CD14-positive monocyte (primary cell): ENCODE measurements around the gene TGFBR3. TPM values are rescaled to one million over a fixed set of nuclear protein-coding genes. Genes with fewer than 3 reads are reported as not detected.

Source experiments
- DNase-seq, 3 donors: peaks; one replicate each; pipeline ENCODE4 v3.0.0-alpha.2; 2011 to 2022
- H2AFZ ChIP-seq: 2 replicates; pipeline ENCODE4 v1.6.0; 2012; ENCODE audit warnings: mild to moderate bottlenecking, low read depth, low read length, inconsistent platforms; ENCODE audit not compliant: insufficient read depth, poor library complexity, severe bottlenecking
- H3K27ac ChIP-seq, 2 donors: 1 replicate in 1 of 2; 2 replicates in 1 of 2; pipeline ENCODE4 v1.5.1; 2012 to 2013; ENCODE audit warnings: low read length in 2 of 2, control low read depth in 1 of 2, inconsistent platforms in 1 of 2, low read depth in 1 of 2, mild to moderate bottlenecking in 1 of 2
- H3K27me3 ChIP-seq, 2 donors: one replicate each; pipeline versions ENCODE4 v1.6.0 to v1.6.1; 2011 to 2013; ENCODE audit warnings: low read length in 2 of 2; ENCODE audit not compliant: control insufficient read depth in 2 of 2, insufficient read depth in 2 of 2
- H3K36me3 ChIP-seq, 2 donors: replicated peaks in 1 of 2; 1 replicate in 1 of 2; 2 replicates in 1 of 2; pipeline versions ENCODE4 v1.5.1 to v1.6.1; 2012 to 2013; ENCODE audit warnings: low read length in 2 of 2, control low read depth in 1 of 2, inconsistent platforms in 1 of 2, mild to moderate bottlenecking in 1 of 2; ENCODE audit not compliant: insufficient read depth in 2 of 2, control insufficient read depth in 1 of 2
- H3K4me1 ChIP-seq, 2 donors: 1 replicate in 1 of 2; 2 replicates in 1 of 2; pipeline versions ENCODE4 v1.5.1 to v1.6.1; 2012 to 2013; ENCODE audit warnings: low read length in 2 of 2, control low read depth in 1 of 2, inconsistent platforms in 1 of 2, mild to moderate bottlenecking in 1 of 2, moderate library complexity in 1 of 2; ENCODE audit not compliant: insufficient read depth in 2 of 2, control insufficient read depth in 1 of 2
- H3K4me2 ChIP-seq: replicated peaks from 2 replicates; pipeline ENCODE3; 2012; ENCODE audit warnings: low read length, moderate library complexity, mild to moderate bottlenecking; ENCODE audit not compliant: poor library complexity, severe bottlenecking; ENCODE audit errors: extremely low read depth
- H3K4me3 ChIP-seq, 3 experiments: fragments of 200-600 bp in 1 of 3; sonication (generic) in 1 of 3; replicated peaks in 1 of 3; 1 replicate in 2 of 3; 2 replicates in 1 of 3; pipeline ENCODE4 v1.5.1; 2011 to 2013; ENCODE audit warnings: low read length in 3 of 3, mild to moderate bottlenecking in 3 of 3, control low read depth in 2 of 3, low read depth in 2 of 3, inconsistent platforms in 1 of 3, moderate library complexity in 1 of 3
- H3K79me2 ChIP-seq: 2 replicates; pipeline ENCODE4 v1.6.0; 2012; ENCODE audit warnings: mild to moderate bottlenecking, control low read depth, inconsistent platforms, low read length, moderate library complexity; ENCODE audit not compliant: insufficient read depth
- H3K9ac ChIP-seq: 2 replicates; pipeline ENCODE4 v1.6.0; 2017; ENCODE audit warnings: low read length, mild to moderate bottlenecking; ENCODE audit not compliant: insufficient read depth, poor library complexity, severe bottlenecking
- H3K9me3 ChIP-seq, 2 donors: replicated peaks in 1 of 2; 1 replicate in 1 of 2; 2 replicates in 1 of 2; pipeline versions ENCODE4 v1.5.1 to v1.6.1; 2012 to 2013; ENCODE audit warnings: low read length in 2 of 2, control low read depth in 1 of 2; ENCODE audit not compliant: control insufficient read depth in 1 of 2, insufficient read depth in 1 of 2
- H4K20me1 ChIP-seq: 2 replicates; pipeline ENCODE4 v1.6.0; 2012; ENCODE audit warnings: mild to moderate bottlenecking, low read length, control low read depth, moderate library complexity; ENCODE audit not compliant: insufficient read depth
- H3K27ac Mint-ChIP-seq, 7 donors: one replicate each; pipeline ENCODE4 v1.8.0; 2020; ENCODE audit warnings: mild to moderate bottlenecking in 7 of 7, mixed read lengths in 7 of 7, moderate library complexity in 6 of 7, inconsistent platforms in 2 of 7
- H3K27me3 Mint-ChIP-seq, 3 donors: one replicate each; pipeline ENCODE4 v1.8.0; 2021 to 2022; ENCODE audit warnings: low read depth in 3 of 3, mild to moderate bottlenecking in 3 of 3, mixed read lengths in 3 of 3, moderate library complexity in 3 of 3, inconsistent platforms in 1 of 3
- H3K36me3 Mint-ChIP-seq, 2 donors: one replicate each; pipeline ENCODE4 v1.8.0; 2020; ENCODE audit warnings: mixed read lengths in 2 of 2, inconsistent platforms in 1 of 2, mild to moderate bottlenecking in 1 of 2
- H3K4me1 Mint-ChIP-seq: one replicate; pipeline ENCODE4 v1.8.0; 2020; ENCODE audit warnings: mild to moderate bottlenecking, mixed read lengths
- H3K4me3 Mint-ChIP-seq, 2 donors: one replicate each; pipeline ENCODE4 v1.8.0; 2020; ENCODE audit warnings: mild to moderate bottlenecking in 2 of 2, mixed read lengths in 2 of 2, moderate library complexity in 1 of 2
- H3K9me3 Mint-ChIP-seq, 7 donors: one replicate each; pipeline ENCODE4 v1.8.0; 2020 to 2022; ENCODE audit warnings: mixed read lengths in 7 of 7, mild to moderate bottlenecking in 6 of 7, moderate library complexity in 6 of 7, inconsistent platforms in 2 of 7
- WGBS: methylation state at CpG from one replicate; pipeline ENCODE4 v1.1.5; 2013; ENCODE audit warnings: missing lambda C conversion rate; ENCODE audit not compliant: insufficient coverage; 5-methylcytosine and 5-hydroxymethylcytosine counted together
- intact Hi-C, 2 donors: fragments of 100-400 bp; cut with micrococcal nuclease; formaldehyde crosslinking; loops; one replicate each; pipeline versions ENCODE4 v1.15.0 to v1.15.1; 2023
- polyA plus RNA-seq, 3 donors: library from polyadenylated mRNA; depleted of rRNA in 1 of 3; unstranded in 2 of 3; stranded (reverse) in 1 of 3; fragments of 300-500 nt in 2 of 3; fragments of >200 nt in 1 of 3; fragmentation: Illumina TruSeq in 2 of 3; gene quantifications; 1 replicate in 2 of 3; 2 replicates in 1 of 3; pipeline ENCODE4 v1.2.3, GENCODE V29; 2012 to 2021
- TF ChIP-seq, protein P1 (sequence below): fragments of 200-600 bp; IDR thresholded peaks from one replicate; pipeline ENCODE4 v1.8.0; 2022; ENCODE audit warnings: antibody characterized with exemption, mild to moderate bottlenecking

TGFBR3 gene
- polyA plus RNA-seq, 3 donors: 0.09 to 0.28 (median 0.20) TPM

DNA sequence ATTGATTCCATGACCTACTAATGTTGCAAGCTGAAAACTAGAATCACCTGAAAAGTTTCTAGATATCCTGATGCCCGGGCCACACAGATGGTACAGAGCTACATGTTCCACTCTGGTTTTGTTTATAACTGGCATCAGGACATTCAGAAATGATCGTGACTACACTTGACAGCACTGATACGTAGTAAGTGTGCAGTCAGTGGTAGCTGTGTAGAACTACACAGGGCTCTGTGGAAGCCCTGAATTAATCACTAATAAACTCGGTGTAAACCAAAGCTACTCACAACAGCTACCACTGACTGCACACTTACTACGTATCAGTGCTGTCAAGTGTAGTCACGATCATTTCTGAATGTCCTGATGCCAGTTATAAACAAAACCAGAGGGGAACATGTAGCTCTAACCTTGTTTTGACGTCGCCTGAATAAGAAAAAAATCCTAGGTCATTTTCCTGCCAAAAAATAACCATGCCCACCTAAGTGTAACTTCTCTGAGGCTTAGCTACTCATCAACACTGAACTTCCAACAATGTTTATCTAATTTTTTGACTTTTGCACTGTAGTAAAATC, 149.7 kb downstream of the TGFBR3 start:
- peaks cover 2% of the 10 kb centered on the region for H3K4me1 Mint-ChIP-seq

DNA sequence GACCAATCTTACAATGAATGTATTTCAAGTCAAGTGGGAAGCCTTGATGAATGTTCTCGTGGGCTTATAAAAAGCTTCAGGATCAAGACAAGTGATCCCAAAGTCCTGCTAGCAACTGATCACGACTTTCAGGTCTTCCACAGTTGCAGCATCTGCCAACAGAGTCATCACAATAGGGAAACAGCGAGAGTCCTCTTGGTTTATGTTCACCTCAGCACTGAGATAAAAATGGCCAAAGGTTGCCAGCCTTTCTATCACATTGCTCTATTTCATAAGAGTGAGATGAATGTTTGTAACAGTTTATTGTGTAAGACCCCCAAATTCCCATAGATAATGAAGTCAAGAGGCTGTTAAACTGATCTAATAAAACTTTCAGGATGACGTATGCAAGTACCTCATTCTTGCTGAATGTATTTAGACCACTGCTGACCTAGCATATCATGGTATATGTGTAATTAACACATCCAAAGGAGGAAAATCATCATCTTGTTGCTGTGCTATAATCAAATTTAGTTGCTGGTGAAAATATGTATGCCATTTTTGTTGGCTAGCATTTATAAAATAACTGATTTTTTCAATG, 150.6 kb downstream of the TGFBR3 start:
- intact Hi-C loops: no loop called here
- H3K9me3 ChIP-seq: no peaks in the 10 kb centered on the region
- H3K9ac ChIP-seq: no peak overlapping the region
- DNase-seq: no peak
- peaks cover 0 to 3% (median 2%) of the 10 kb centered on the region in 7 donors for H3K9me3 Mint-ChIP-seq
- H3K4me1 ChIP-seq: no peaks in the 10 kb centered on the region
- no peaks in the 10 kb centered on the region for H3K36me3 ChIP-seq
- H3K4me1 Mint-ChIP-seq: peaks cover 2% of the 10 kb centered on the region
- no peak overlapping the region for H3K27ac ChIP-seq
- peaks cover 8 to 20% (median 12%) of the 10 kb centered on the region in 3 donors for H3K27me3 Mint-ChIP-seq
- H3K27ac Mint-ChIP-seq: no peak overlapping the region
- TF ChIP-seq, protein P1, sequence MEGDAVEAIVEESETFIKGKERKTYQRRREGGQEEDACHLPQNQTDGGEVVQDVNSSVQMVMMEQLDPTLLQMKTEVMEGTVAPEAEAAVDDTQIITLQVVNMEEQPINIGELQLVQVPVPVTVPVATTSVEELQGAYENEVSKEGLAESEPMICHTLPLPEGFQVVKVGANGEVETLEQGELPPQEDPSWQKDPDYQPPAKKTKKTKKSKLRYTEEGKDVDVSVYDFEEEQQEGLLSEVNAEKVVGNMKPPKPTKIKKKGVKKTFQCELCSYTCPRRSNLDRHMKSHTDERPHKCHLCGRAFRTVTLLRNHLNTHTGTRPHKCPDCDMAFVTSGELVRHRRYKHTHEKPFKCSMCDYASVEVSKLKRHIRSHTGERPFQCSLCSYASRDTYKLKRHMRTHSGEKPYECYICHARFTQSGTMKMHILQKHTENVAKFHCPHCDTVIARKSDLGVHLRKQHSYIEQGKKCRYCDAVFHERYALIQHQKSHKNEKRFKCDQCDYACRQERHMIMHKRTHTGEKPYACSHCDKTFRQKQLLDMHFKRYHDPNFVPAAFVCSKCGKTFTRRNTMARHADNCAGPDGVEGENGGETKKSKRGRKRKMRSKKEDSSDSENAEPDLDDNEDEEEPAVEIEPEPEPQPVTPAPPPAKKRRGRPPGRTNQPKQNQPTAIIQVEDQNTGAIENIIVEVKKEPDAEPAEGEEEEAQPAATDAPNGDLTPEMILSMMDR: no peak
- H4K20me1 ChIP-seq: no peaks in the 10 kb centered on the region
- no peak overlapping the region for H3K4me3 Mint-ChIP-seq
- 88% methylated on average over 2 of the region's 4 CpGs for WGBS
- H3K79me2 ChIP-seq: no peaks in the 10 kb centered on the region
- no peak overlapping the region for H3K4me2 ChIP-seq
- no peaks in the 10 kb centered on the region for H3K27me3 ChIP-seq
- H3K4me3 ChIP-seq: no peak overlapping the region
- H3K36me3 Mint-ChIP-seq: no peaks in the 10 kb centered on the region
- H2AFZ ChIP-seq: no peak overlapping the region

More for the DNA sequence above, 149.7 kb downstream of the TGFBR3 start:
- no peak overlapping the region for H3K27ac ChIP-seq
- H3K27me3 ChIP-seq: no peaks in the 10 kb centered on the region
- H2AFZ ChIP-seq: no peak overlapping the region
- H3K36me3 Mint-ChIP-seq: no peaks in the 10 kb centered on the region
- H4K20me1 ChIP-seq: no peaks in the 10 kb centered on the region
- peaks cover 0 to 5% (median 2%) of the 10 kb centered on the region in 7 donors for H3K9me3 Mint-ChIP-seq
- H3K27me3 Mint-ChIP-seq: peaks cover 8 to 12% (median 10%) of the 10 kb centered on the region in 3 donors
- no peak overlapping the region for H3K27ac Mint-ChIP-seq
- no peak overlapping the region for H3K9ac ChIP-seq
- 91% methylated on average over 8 of the region's 8 CpGs for WGBS
- no peaks in the 10 kb centered on the region for H3K79me2 ChIP-seq
- DNase-seq: no peak
- no peak overlapping the region for H3K4me3 Mint-ChIP-seq
- H3K36me3 ChIP-seq: no peaks in the 10 kb centered on the region
- H3K4me3 ChIP-seq: no peak overlapping the region
- no peaks in the 10 kb centered on the region for H3K9me3 ChIP-seq
- intact Hi-C loops: no loop called here
- no peaks in the 10 kb centered on the region for H3K4me1 ChIP-seq
- TF ChIP-seq, protein P1: no peak
- no peak overlapping the region for H3K4me2 ChIP-seq
